H1 (cell line): Measurements from ENCODE around the gene RHOH. TPM values are rescaled to one million over a fixed set of nuclear protein-coding genes. Genes with fewer than 3 reads are reported as not detected.

Experiments used
- CTCF ChIA-PET: fragments of 300-600 bp; sonication (Branson Sonifier 250); formaldehyde crosslinking; loops from one replicate; lab custom pipeline; 2021; ENCODE audit not compliant: partially characterized antibody; lab: Charles Lee
- POLR2A ChIA-PET: fragments of 300-600 bp; sonication (Branson Sonifier 250); formaldehyde crosslinking; loops from one replicate; lab custom pipeline; 2021; ENCODE audit warnings: inconsistent platforms; ENCODE audit not compliant: partially characterized antibody; lab: Charles Lee
- DNase-seq, 2 experiments: peaks; one replicate each; pipeline versions ENCODE4 v3.0.0 to v3.0.0-alpha.2; 2010 to 2022; ENCODE audit warnings: low spot score in 2 of 2, low read depth in 1 of 2, mixed read lengths in 1 of 2
- FAIRE-seq: peaks from 2 replicates; lab custom pipeline; 2011; peaks lifted over from hg19 to GRCh38; lab: Jason Lieb, UNC
- H2AFZ ChIP-seq: 2 replicates; pipeline ENCODE4 v1.8.1; 2012; ENCODE audit warnings: low read length, inconsistent platforms
- H2AK5ac ChIP-seq: 2 replicates; pipeline ENCODE4 v1.6.1; 2013; ENCODE audit warnings: low read depth, low read length
- H2BK120ac ChIP-seq: replicated peaks from 2 replicates; pipeline ENCODE3; 2013; ENCODE audit warnings: low read depth, low read length, inconsistent platforms
- H2BK12ac ChIP-seq: 2 replicates; pipeline ENCODE4 v1.6.1; 2013; ENCODE audit warnings: low read depth, low read length
- H2BK15ac ChIP-seq: 2 replicates; pipeline ENCODE4 v1.6.1; 2013; ENCODE audit warnings: low read length
- H2BK20ac ChIP-seq: 2 replicates; pipeline ENCODE4 v1.6.1; 2013; ENCODE audit warnings: low read length
- H2BK5ac ChIP-seq: 2 replicates; pipeline ENCODE4 v1.6.1; 2013; ENCODE audit warnings: low read depth, low read length
- H3K14ac ChIP-seq: 2 replicates; pipeline ENCODE4 v1.6.1; 2013; ENCODE audit warnings: inconsistent platforms; ENCODE audit not compliant: insufficient read length
- H3K18ac ChIP-seq: 2 replicates; pipeline ENCODE4 v1.6.1; 2013; ENCODE audit warnings: low read length; ENCODE audit errors: extremely low read depth
- H3K23ac ChIP-seq: 2 replicates; pipeline ENCODE4 v1.6.1; 2013; ENCODE audit warnings: inconsistent platforms; ENCODE audit not compliant: insufficient read length
- H3K23me2 ChIP-seq: 2 replicates; pipeline ENCODE4 v1.6.1; 2013; ENCODE audit warnings: low read depth, low read length
- H3K27ac ChIP-seq: 2 replicates; pipeline ENCODE4 v1.6.1; 2011; ENCODE audit warnings: low read depth, low read length, inconsistent platforms
- H3K27me3 ChIP-seq, 4 experiments: replicated peaks in 1 of 4; 1 replicate in 1 of 4; 2 replicates in 3 of 4; pipeline versions ENCODE4 v1.6.1 to v1.8.1; 2011 to 2013; ENCODE audit warnings: low read length in 3 of 4, mild to moderate bottlenecking in 3 of 4, inconsistent platforms in 2 of 4, mixed read lengths in 2 of 4, moderate library complexity in 1 of 4; ENCODE audit not compliant: control insufficient read depth in 3 of 4, insufficient read depth in 3 of 4; ENCODE audit errors: extremely low read depth in 1 of 4
- H3K36me3 ChIP-seq, 4 experiments: 2 replicates each; pipeline versions ENCODE4 v1.6.1 to v1.8.1; 2011 to 2013; ENCODE audit warnings: mild to moderate bottlenecking in 4 of 4, low read length in 3 of 4, moderate library complexity in 2 of 4, control low read depth in 1 of 4, inconsistent platforms in 1 of 4; ENCODE audit not compliant: insufficient read depth in 4 of 4, control insufficient read depth in 2 of 4
- H3K4ac ChIP-seq: replicated peaks from 2 replicates; pipeline ENCODE3; 2013; ENCODE audit warnings: low read length, low read depth, mixed read lengths, inconsistent platforms; ENCODE audit not compliant: insufficient read length
- H3K4me1 ChIP-seq, 4 experiments: replicated peaks in 1 of 4; 1 replicate in 1 of 4; 2 replicates in 3 of 4; pipeline versions ENCODE4 v1.6.1 to v1.8.1; 2011 to 2013; ENCODE audit warnings: low read length in 3 of 4, inconsistent platforms in 2 of 4, mixed read lengths in 1 of 4; ENCODE audit not compliant: insufficient read depth in 4 of 4, control insufficient read depth in 3 of 4
- H3K4me2 ChIP-seq, 2 experiments: 2 replicates each; pipeline versions ENCODE4 v1.6.1 to v1.8.1; 2011 to 2013; ENCODE audit warnings: low read depth in 2 of 2, low read length in 2 of 2, control low read depth in 1 of 2, inconsistent platforms in 1 of 2, mild to moderate bottlenecking in 1 of 2; ENCODE audit not compliant: insufficient read depth in 1 of 2
- H3K4me3 ChIP-seq, 4 experiments: fragments of 200-600, 300-600 bp in 1 of 4; sonication (generic), shearing (Covaris generic), sonication (Bioruptor Twin) in 1 of 4; 2 replicates each; pipeline versions ENCODE4 v1.5.1 to v1.8.1; 2011 to 2016; ENCODE audit warnings: low read length in 4 of 4, low read depth in 3 of 4, control low read depth in 2 of 4, inconsistent platforms in 2 of 4, mild to moderate bottlenecking in 2 of 4, mixed read lengths in 1 of 4, moderate library complexity in 1 of 4; ENCODE audit not compliant: insufficient read depth in 2 of 4; ENCODE audit errors: extremely low read depth in 1 of 4
- H3K56ac ChIP-seq: replicated peaks from 2 replicates; pipeline ENCODE3; 2013; ENCODE audit warnings: low read depth, mild to moderate bottlenecking, mixed read lengths, low read length, inconsistent platforms; ENCODE audit not compliant: insufficient read length
- H3K79me1 ChIP-seq: 2 replicates; pipeline ENCODE4 v1.6.1; 2013; ENCODE audit warnings: low read depth, low read length, control low read depth
- H3K79me2 ChIP-seq, 2 experiments: 2 replicates each; pipeline versions ENCODE4 v1.6.1 to v1.8.1; 2012 to 2013; ENCODE audit warnings: low read length in 2 of 2, mild to moderate bottlenecking in 2 of 2, inconsistent platforms in 1 of 2; ENCODE audit not compliant: insufficient read depth in 2 of 2, control insufficient read depth in 1 of 2
- H3K9ac ChIP-seq, 4 experiments: replicated peaks in 1 of 4; 1 replicate in 1 of 4; 2 replicates in 3 of 4; pipeline versions ENCODE4 v1.6.1 to v1.8.1; 2011 to 2013; ENCODE audit warnings: low read depth in 3 of 4, low read length in 3 of 4, control low read depth in 2 of 4, mild to moderate bottlenecking in 2 of 4, moderate library complexity in 2 of 4, inconsistent platforms in 1 of 4; ENCODE audit errors: extremely low read depth in 1 of 4
- H3K9me3 ChIP-seq, 2 experiments: 2 replicates each; pipeline versions ENCODE4 v1.6.1 to v1.8.1; 2012 to 2013; ENCODE audit warnings: mild to moderate bottlenecking in 2 of 2, moderate library complexity in 2 of 2, control low read depth in 1 of 2, inconsistent platforms in 1 of 2, low read depth in 1 of 2, low read length in 1 of 2, mixed read lengths in 1 of 2; ENCODE audit not compliant: insufficient read depth in 2 of 2
- H4K20me1 ChIP-seq, 2 experiments: replicated peaks in 1 of 2; 2 replicates each; pipeline versions ENCODE3 to v1.8.1; 2011 to 2013; ENCODE audit warnings: inconsistent platforms in 2 of 2, low read length in 2 of 2, mild to moderate bottlenecking in 1 of 2; ENCODE audit not compliant: insufficient read depth in 2 of 2, control insufficient read depth in 1 of 2
- H4K5ac ChIP-seq: 2 replicates; pipeline ENCODE4 v1.6.1; 2013; ENCODE audit warnings: low read length, low read depth, mixed read lengths, inconsistent platforms; ENCODE audit not compliant: insufficient read length
- H4K8ac ChIP-seq: 2 replicates; pipeline ENCODE4 v1.8.0; 2013; ENCODE audit warnings: mild to moderate bottlenecking, moderate library complexity, low read length, inconsistent platforms; ENCODE audit not compliant: insufficient read depth; ENCODE audit errors: extremely low read depth
- H4K91ac ChIP-seq: replicated peaks from 2 replicates; pipeline ENCODE3; 2013; ENCODE audit warnings: low read length, mixed read lengths, inconsistent platforms; ENCODE audit not compliant: insufficient read length
- CEBPB ChIP-seq: IDR thresholded peaks from 2 replicates; pipeline ENCODE4 v1.6.1; 2012; ENCODE audit warnings: low read depth, low read length
- CTBP2 ChIP-seq: IDR thresholded peaks from 2 replicates; pipeline ENCODE4 v1.7.0; 2011; ENCODE audit warnings: borderline replicate concordance, mild to moderate bottlenecking, moderate library complexity, mixed read lengths, low read length; ENCODE audit not compliant: insufficient read depth, insufficient read length
- WGBS, 2 experiments: shearing (Covaris generic) in 1 of 2; methylation state at CpG; one replicate each; pipeline versions ENCODE4 v1.1.6 to v1.1.7; 2013 to 2015; ENCODE audit warnings: low lambda C conversion rate in 2 of 2, mixed read lengths in 2 of 2, inconsistent platforms in 1 of 2, low coverage in 1 of 2, missing lambda C conversion rate in 1 of 2; ENCODE audit not compliant: insufficient replicate concordance in 2 of 2, insufficient coverage in 1 of 2, insufficient read length in 1 of 2; ENCODE audit errors: extremely low coverage in 1 of 2, missing lambda C conversion rate in 1 of 2; 5-methylcytosine and 5-hydroxymethylcytosine counted together
- polyA plus RNA-seq, 7 experiments: library from polyadenylated mRNA; depleted of rRNA in 3 of 7; stranded (reverse) in 5 of 7; unstranded in 2 of 7; fragments of >200 nt in 5 of 7; fragments of 200-250 nt in 2 of 7; gene quantifications; 1 replicate in 5 of 7; 2 replicates in 1 of 7; 4 replicates in 1 of 7; pipeline versions ENCODE4 v1.2.1 to v1.2.3, GENCODE V29; 2011 to 2013; ENCODE audit warnings: missing spikeins in 2 of 7, mixed read lengths in 2 of 7
- total RNA-seq: library from RNA; stranded (reverse); fragmentation: NEBNext Ultra II Directional; extraction: Animal tissue kit (Norgen Biotek cat#: 25700); gene quantifications from 2 replicates; pipeline ENCODE4 v1.2.1, GENCODE V29; 2021

The RHOH gene
- total and polyA plus RNA-seq, 2 of the 8 experiments (the other 6 are each of a cell fraction or from before 2014, with no cell fraction given), result 5.9 to 6.9 TPM

DNA sequence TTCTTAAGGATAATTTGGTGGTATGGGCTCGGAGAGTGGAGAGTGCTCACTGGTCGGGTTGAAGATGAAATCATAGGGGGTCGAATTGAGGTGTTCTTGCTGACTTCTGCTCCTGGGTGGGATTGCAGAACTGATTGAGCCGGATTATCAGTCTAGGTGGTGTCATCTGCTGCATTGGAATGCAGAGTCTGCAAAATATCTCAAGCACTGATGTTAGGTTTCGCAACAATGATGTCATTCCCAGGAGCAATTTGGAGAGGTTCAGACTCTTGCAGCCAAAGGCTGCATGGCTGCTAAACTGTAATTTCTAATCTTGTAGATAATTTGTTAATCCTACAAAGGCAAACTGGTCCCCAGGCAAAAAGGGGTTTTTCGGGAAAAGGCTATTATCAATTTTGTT, 67.7 kb downstream of the RHOH start:
- Histone ChIP-seq H3K27me3 (no peaks in the 10 kb centered on the region), H3K23me2 (no peaks in the 10 kb centered on the region), H4K20me1 (no peaks in the 10 kb centered on the region), H3K4ac (no peak overlapping the region), H3K27ac (no peak overlapping the region), H3K79me1 (no peaks in the 10 kb centered on the region), H3K56ac (no peak overlapping the region), H4K5ac (no peak overlapping the region), H3K4me2 (no peak overlapping the region), H3K79me2 (no peaks in the 10 kb centered on the region), H3K9ac (no peak overlapping the region), H2BK120ac (no peak overlapping the region), H2AK5ac (no peak overlapping the region), H2BK20ac (no peak overlapping the region), H2BK15ac (no peak overlapping the region), H4K8ac (no peak overlapping the region), H3K4me1 (peaks cover 1 to 10% (median 4%) of the 10 kb centered on the region in 4 experiments; a peak in 2 of 7 replicates), H3K14ac (no peak overlapping the region), H3K9me3 (no peaks in the 10 kb centered on the region), H3K4me3 (no peak overlapping the region), H3K18ac (no peak overlapping the region), H3K36me3 (no peaks in the 10 kb centered on the region), H2AFZ (no peak overlapping the region), H2BK5ac (no peak overlapping the region), H3K23ac (no peak overlapping the region), H4K91ac (no peak overlapping the region), H2BK12ac (no peak overlapping the region)
- DNase-seq, result no peak
- TF ChIP-seq CEBPB, result peak; percentile 80
- TF ChIP-seq CTBP2, result no peak
- no peak for FAIRE-seq
- POLR2A ChIA-PET, result no interaction called here
- WGBS, 2 experiments, result 74% methylated on average over 6 of the region's 6 CpGs; no CpG with 5 or more reads in 1 of the 2 experiments
- CTCF ChIA-PET, result interaction anchor here (0.6 to 1.8 kb wide), 4 partner anchors 8 to 52 kb away, joined by 3 to 4 read pairs (median 4); no protein-coding TSS in a partner anchor
